Progenitor cell of endocrine pancreas (in vitro differentiated cells): ENCODE results near the gene THUMPD3. TPM values are rescaled to one million over a fixed set of nuclear protein-coding genes. Genes with fewer than 3 reads are reported as not detected.

Experiments
- DNase-seq: peaks from one replicate; pipeline ENCODE4 v3.0.0; 2021; ENCODE audit warnings: low spot score; ENCODE audit not compliant: unreplicated experiment
- H3K27ac Mint-ChIP-seq: 2 replicates; pipeline ENCODE4 v1.8.0; 2021; ENCODE audit warnings: mild to moderate bottlenecking, moderate library complexity, mixed read lengths
- H3K27me3 Mint-ChIP-seq: 2 replicates; pipeline ENCODE4 v1.8.0; 2021; ENCODE audit warnings: mixed read lengths
- H3K36me3 Mint-ChIP-seq: 2 replicates; pipeline ENCODE4 v1.8.0; 2022; ENCODE audit warnings: mixed read lengths; ENCODE audit not compliant: insufficient read depth
- H3K4me1 Mint-ChIP-seq: 2 replicates; pipeline ENCODE4 v1.8.0; 2021; ENCODE audit warnings: low read depth, mixed read lengths
- H3K4me3 Mint-ChIP-seq: 2 replicates; pipeline ENCODE4 v1.8.0; 2021; ENCODE audit warnings: low read depth, mild to moderate bottlenecking, moderate library complexity, mixed read lengths
- H3K9me3 Mint-ChIP-seq: 2 replicates; pipeline ENCODE4 v1.8.0; 2021; ENCODE audit warnings: low read depth, mixed read lengths
- CTCF ChIP-seq: fragments of 200-600 bp; sonication (generic); IDR thresholded peaks from one replicate; pipeline ENCODE4 v1.5.0; 2021; ENCODE audit warnings: antibody characterized with exemption, mild to moderate bottlenecking; ENCODE audit not compliant: unreplicated experiment
- total RNA-seq: library from RNA; stranded (reverse); gene quantifications from 2 replicates; pipeline ENCODE4 v1.2.1, GENCODE V29; 2021

THUMPD3 gene
- total RNA-seq, 1 donor from 2014 or later = 61.3 TPM

- TF ChIP-seq CTCF = no peak
- peaks cover 11% of the 10 kb centered on the region for H3K4me1 Mint-ChIP-seq
- H3K36me3 Mint-ChIP-seq = peaks cover 1% of the 10 kb centered on the region
- H3K9me3 Mint-ChIP-seq = no peaks in the 10 kb centered on the region
- no peak overlapping the region for H3K4me3 Mint-ChIP-seq
- H3K27ac Mint-ChIP-seq = no peak overlapping the region
- no peaks in the 10 kb centered on the region for H3K27me3 Mint-ChIP-seq
- DNase-seq = no peak
These were observed 22.4 kb upstream of the THUMPD3 start for GRCh38 chr3:9340472-9340902.

- H3K27me3 Mint-ChIP-seq = no peaks in the 10 kb centered on the region
- peaks cover 1% of the 10 kb centered on the region for H3K36me3 Mint-ChIP-seq
- no peak overlapping the region for H3K27ac Mint-ChIP-seq
- no peak for TF ChIP-seq CTCF
- no peaks in the 10 kb centered on the region for H3K9me3 Mint-ChIP-seq
- H3K4me3 Mint-ChIP-seq = no peak overlapping the region
- DNase-seq = no peak
- peaks cover 14% of the 10 kb centered on the region for H3K4me1 Mint-ChIP-seq
These were observed 20.2 kb upstream of the THUMPD3 start for GRCh38 chr3:9342696-9343095.

- Mint-ChIP-seq H3K27ac (no peak overlapping the region), H3K4me3 (no peak overlapping the region)
These were observed 19.7 kb upstream of the THUMPD3 start for GRCh38 chr3:9343115-9343514.

GRCh38 chr3:9345041-9345440, 17.8 kb upstream of the THUMPD3 start:
- Mint-ChIP-seq H3K4me3 (no peak overlapping the region), H3K36me3 (peaks cover 4% of the 10 kb centered on the region), H3K27ac (no peak overlapping the region), H3K9me3 (no peaks in the 10 kb centered on the region), H3K4me1 (peaks cover 7% of the 10 kb centered on the region), H3K27me3 (no peaks in the 10 kb centered on the region)
- no peak for TF ChIP-seq CTCF
- no peak for DNase-seq

More at GRCh38 chr3:9343115-9343514, 19.7 kb upstream of the THUMPD3 start:
- no peaks in the 10 kb centered on the region for H3K27me3 Mint-ChIP-seq
- H3K9me3 Mint-ChIP-seq = no peaks in the 10 kb centered on the region
- H3K36me3 Mint-ChIP-seq = peaks cover 2% of the 10 kb centered on the region
- no peak for TF ChIP-seq CTCF
- DNase-seq = no peak
- H3K4me1 Mint-ChIP-seq = peaks cover 14% of the 10 kb centered on the region

- peaks cover 16% of the 10 kb centered on the region for H3K4me1 Mint-ChIP-seq
These were observed 16.7 kb upstream of the THUMPD3 start for GRCh38 chr3:9346141-9346540.

More at GRCh38 chr3:9346141-9346540, 16.7 kb upstream of the THUMPD3 start:
- TF ChIP-seq CTCF = no peak
- Mint-ChIP-seq H3K36me3 (peaks cover 5% of the 10 kb centered on the region), H3K9me3 (no peaks in the 10 kb centered on the region), H3K4me3 (no peak overlapping the region), H3K27ac (no peak overlapping the region), H3K27me3 (no peaks in the 10 kb centered on the region)
- DNase-seq = no peak
